ENCODE results near the gene ESAM.

- TF ChIP-seq CTCF (IDR thresholded peaks at IDR 0.05) = no peak
- no peak for TF ChIP-seq EZH2phosphoT487 (IDR thresholded peaks at IDR 0.05)
- TF ChIP-seq EZH2 (IDR thresholded peaks at IDR 0.05) = no peak
Observed at GRCh38 chr11:124801636-124802312, 39.7 kb upstream of the ESAM start.

Data from neural progenitor cell (in vitro differentiated cells).